HL-60 (cell line): ENCODE measurements around the gene BCAT1.

ENCODE experiments used
- CTCF ChIP-seq: IDR thresholded peaks from one replicate; pipeline ENCODE4 v1.5.1; 2011; ENCODE audit warnings: low read length, control low read depth, inconsistent platforms; ENCODE audit not compliant: insufficient read depth
- POLR2AphosphoS5 ChIP-seq: IDR thresholded peaks from 2 replicates; pipeline ENCODE4 v1.6.1; 2012; ENCODE audit warnings: low read depth
- REST ChIP-seq: IDR thresholded peaks from 2 replicates; pipeline ENCODE4 v1.6.1; 2012; ENCODE audit warnings: low read depth; ENCODE audit not compliant: insufficient replicate concordance
- SPI1 ChIP-seq: IDR thresholded peaks from 2 replicates; pipeline ENCODE4 v1.6.1; 2012; ENCODE audit warnings: low read depth, mild to moderate bottlenecking, borderline replicate concordance

GRCh38 chr12:24903329-24904088, 45.4 kb downstream of the BCAT1 start:
- no peak for TF ChIP-seq SPI1
- no peak for TF ChIP-seq CTCF
- no peak for TF ChIP-seq POLR2AphosphoS5
- no peak for TF ChIP-seq REST
